GM19240 (cell line): ENCODE data around the gene RASA4B.

Source experiments
- DNase-seq: peaks from one replicate; pipeline ENCODE4 v3.0.0; 2011; ENCODE audit warnings: low spot score; ENCODE audit not compliant: insufficient read length

RASA4B gene

DNA sequence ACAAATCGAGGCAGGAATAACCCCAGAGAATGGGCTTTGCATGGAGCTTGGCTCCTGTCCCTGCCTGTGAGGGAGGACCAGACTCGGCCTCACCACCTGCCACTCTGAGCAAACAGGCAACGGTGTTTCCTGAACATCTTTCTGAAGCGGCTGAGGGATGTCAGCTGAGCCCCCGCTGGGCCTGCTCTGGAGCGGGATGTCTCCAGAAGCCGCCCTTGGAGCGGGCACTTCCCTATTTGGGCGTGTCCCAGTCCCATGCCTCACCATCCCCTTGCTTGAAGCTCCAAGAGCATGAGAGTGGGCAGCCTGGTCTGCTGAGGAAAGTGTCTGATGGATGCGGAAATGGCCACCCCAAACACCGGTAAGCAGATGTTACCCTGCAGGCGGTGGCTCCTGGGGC, 63.1 kb downstream of the RASA4B start:
- no peak for DNase-seq

GRCh38 chr7:102453319-102453718, 64.3 kb downstream of the RASA4B start:
- no peak for DNase-seq

- DNase-seq = no peak
Observed at GRCh38 chr7:102452451-102452850, 65.1 kb downstream of the RASA4B start.

GRCh38 chr7:102451371-102452054, 66.1 kb downstream of the RASA4B start:
- DNase-seq = no peak

- no peak for DNase-seq
Observed at GRCh38 chr7:102450242-102450641, 67.3 kb downstream of the RASA4B start.

DNA sequence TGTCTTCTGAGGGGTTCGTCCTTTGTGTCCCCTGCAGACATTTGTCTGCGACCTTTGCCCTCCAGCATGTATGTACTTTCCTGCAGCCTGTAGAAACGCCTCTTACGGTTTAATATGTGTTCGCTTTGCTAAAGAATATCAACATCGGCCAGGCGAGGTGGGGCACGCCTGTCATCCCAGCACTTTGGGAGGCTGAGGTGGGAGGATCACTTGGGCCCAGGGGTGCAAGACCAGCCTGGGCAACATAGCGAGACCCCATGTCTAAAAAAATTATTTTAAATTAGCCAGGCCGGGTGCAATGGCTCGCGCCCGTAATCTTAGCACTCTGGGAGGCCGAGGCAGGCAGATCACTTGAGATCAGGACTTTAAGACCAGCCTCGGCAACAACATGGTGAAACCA, 68.4 kb downstream of the RASA4B start:
- no peak for DNase-seq

GRCh38 chr7:102447311-102447710, 70.3 kb downstream of the RASA4B start:
- DNase-seq = no peak

DNA sequence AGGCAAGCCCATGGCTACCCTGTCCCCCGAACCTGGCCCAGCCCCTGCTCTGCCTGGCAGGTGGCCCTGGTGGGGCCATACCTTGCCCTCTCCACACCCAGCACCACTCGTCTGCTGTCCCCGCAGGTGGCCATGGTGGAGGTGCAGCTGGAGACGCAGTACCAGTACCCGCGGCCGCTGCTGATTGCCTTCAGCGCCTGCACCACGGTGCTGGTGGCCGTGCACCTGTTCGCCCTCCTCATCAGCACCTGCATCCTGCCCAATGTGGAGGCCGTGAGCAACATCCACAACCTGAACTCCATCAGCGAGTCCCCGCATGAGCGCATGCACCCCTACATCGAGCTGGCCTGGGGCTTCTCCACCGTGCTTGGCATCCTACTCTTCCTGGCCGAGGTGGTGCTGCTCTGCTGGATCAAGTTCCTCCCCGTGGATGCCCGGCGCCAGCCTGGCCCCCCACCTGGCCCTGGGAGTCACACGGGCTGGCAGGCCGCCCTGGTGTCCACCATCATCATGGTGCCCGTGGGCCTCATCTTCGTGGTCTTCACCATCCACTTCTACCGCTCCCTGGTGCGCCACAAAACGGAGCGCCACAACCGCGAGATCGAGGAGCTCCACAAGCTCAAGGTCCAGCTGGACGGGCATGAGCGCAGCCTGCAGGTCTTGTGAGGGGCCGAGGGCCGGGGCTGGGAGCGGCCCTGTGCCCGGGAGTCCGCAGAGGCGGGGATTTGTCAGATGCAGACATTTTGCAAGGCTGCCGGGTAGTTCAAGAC, 71.0 kb downstream of the RASA4B start:
- DNase-seq = no peak

DNA sequence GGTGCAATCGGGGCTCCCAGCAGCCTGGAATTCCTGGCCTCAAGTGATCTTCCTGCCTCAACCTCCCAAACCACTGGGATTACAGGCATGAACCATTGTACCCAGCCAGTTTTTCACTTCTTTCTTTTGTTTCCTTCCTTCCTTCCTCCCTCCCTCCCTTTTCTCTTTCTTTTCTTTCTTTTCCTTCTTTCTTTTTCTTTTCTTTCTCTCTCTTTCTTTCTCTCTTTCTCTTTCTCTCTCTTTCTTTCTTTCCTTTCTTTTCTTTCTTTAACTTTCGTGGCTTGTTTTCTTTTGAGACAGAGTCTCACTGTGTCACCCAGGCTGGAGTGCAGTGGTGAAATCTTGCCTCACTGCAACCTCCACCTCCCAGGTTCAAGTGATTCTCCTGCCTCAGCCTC, 71.9 kb downstream of the RASA4B start:
- DNase-seq = no peak

- DNase-seq = no peak
Observed at GRCh38 chr7:102444961-102445673, 72.5 kb downstream of the RASA4B start.

DNA sequence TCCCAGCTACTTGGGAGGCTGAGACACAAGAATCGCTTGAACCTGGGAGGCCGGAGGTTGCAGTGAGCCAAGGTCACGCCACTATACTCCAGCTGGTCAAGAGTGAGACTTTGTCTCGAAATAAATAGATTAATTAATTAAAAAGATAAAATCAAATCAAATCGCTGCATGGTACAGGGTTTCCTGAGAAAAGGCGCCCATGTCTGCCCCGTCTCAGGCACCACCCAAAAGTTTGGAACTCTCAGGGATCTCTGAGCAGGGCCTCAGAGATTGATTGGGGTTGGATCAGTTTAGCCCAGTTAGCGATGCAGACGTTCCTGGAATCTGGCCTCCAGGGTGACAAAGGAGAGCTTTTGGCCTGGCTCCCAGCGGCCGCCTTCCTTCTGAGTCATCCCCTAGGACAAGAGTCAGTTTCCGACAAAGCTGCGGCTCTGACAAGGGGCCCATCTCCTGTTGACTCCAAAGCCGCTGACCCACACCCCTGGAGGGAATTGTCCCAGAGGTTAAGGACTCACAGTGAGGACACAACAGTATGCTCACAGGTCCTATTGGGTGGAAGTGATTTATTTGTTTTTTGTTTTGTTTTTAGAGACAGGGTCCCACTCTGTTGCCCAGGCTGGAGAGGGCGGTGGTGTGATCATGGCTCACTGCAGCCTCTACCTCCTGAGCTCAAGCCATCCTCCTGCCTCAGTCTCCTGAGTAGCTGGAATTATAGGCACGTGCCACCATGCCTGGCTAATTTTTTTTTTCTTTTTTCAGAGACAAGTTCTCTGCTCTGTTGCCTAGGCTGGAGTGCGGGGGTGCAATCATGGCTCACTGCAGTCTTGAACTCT, 77.4 kb downstream of the RASA4B start:
- no peak for DNase-seq

DNA sequence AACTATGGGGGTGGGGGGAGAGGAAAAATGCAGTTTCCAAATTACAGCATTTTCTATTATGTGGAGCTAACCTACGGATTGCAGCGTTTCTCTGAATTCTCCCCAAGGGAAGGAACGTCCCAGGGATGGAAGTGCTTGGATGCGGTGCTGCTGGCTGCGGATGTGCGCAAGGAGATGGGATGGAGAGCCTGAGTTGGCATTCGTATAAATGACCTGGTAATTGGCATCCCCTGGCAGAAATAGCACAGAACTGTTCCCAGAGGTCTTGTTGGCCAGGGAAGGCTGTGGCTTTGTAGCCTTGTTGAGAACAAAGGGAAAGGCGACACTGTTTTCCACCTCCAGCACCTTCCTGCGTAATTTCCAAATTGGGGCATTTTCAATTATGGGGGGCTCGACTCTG, 81.5 kb downstream of the RASA4B start:
- DNase-seq = no peak

DNA sequence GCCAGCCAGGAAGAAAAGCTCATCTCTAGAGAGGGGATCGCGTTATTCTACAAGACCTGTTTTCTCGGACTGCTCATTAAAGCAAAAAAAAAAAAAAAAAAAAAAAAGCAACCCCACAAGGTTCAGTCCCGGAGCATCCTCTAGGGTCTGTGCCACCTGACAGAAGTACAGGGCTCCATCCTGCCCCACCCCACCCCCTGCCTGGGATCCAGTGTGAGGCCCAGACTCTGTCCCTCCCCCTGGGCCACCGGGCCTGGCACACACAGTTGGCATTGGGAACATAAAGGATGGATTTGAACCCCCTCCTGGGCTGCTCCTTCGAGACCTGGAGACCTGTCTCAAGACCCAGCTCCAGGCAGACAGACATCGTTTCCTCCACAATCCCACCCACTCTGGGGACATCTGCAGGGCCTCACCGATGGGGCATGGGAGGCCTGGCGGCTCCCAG, 83.5 kb downstream of the RASA4B start:
- no peak for DNase-seq

DNA sequence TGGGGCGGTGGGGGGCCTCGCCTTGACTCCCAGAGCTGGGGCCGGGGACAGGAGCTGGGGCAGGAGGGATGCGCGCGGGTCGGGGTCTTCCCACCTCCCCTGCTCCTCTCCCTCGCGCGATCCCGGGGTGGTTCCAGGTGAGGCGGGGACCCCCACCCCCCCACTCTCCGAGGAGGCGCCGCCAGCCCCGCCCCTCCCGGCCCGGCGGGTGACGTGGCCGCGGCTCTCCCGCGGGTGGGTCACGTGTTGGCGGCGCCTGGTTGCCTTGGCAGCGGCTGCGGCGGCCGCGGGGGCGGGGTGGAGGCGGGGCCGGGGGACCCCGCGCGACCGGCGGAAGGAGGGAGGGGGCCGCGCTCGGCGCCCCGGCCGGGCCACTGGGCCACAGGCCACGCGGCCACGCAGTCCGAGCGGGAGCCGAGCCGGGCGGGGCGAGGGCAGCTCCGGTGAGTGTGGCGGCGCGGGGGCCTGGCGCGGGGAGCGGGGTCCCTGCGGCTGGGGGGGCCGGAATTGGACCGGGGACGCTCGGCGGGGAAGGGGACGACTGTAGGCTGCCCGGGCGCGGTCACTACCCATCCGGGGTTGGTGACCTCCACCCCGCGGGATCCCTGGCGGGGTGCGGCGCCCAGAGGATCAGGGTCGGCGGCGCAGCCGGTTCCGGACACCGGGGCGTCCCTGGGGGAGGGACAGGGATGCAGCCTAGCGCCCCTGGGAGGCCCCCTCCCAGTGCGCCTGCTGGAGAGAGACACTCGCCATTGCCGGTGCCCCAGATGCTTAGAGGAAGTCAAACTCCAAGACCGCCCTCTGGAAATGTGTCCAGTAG, 84.1 kb downstream of the RASA4B start, which contains the start of gene ORAI2:
Gene ORAI2 (plus strand): TSS at position 357 of the 820 bp plus-strand sequence. CDS start 5,382 bp downstream, outside the sequence.
- DNase-seq = no peak
